Measurements from ENCODE around the gene CERS4. TPM values are rescaled to one million over a fixed set of nuclear protein-coding genes. Genes with fewer than 3 reads are reported as not detected.
"Not testable (repeated sequence)": the region's sequence is repeated elsewhere in the genome, so short reads cannot be mapped to it uniquely, and the experiment has no call there.

CERS4 gene
- 10 to 100 TPM; 14.7 to 33.0 TPM for total RNA-seq

- peak; percentile 83 for ATAC-seq (replicated peaks)
- Mint-ChIP-seq H3K4me1 (peaks cover 21% of the 10 kb centered on the region), H3K27ac (peak within 1 kb of the TSS; percentile 97)
Measured at GRCh38 chr19:8208922-8209461, at the start of gene CERS4. CERS4 (plus strand) TSS chr19:8209370; CDS start chr19:8251077, 41,707 bp downstream.

GRCh38 chr19:8161135-8161646 is 48.0 kb upstream of the CERS4 start:
- H3K27me3 Mint-ChIP-seq = peaks cover 4% of the 10 kb centered on the region
- ATAC-seq (replicated peaks) = peak; percentile 92
- H3K36me3 Mint-ChIP-seq (ENCODE audit: low read depth) = no peaks in the 10 kb centered on the region
- peak overlapping the region; percentile 27 for H3K4me3 Mint-ChIP-seq
- no peaks in the 10 kb centered on the region for H3K9me3 Mint-ChIP-seq
- H3K27ac Mint-ChIP-seq = peak overlapping the region; percentile 33
- H3K4me1 Mint-ChIP-seq = no peaks in the 10 kb centered on the region

More at GRCh38 chr19:8208922-8209461, at the start of gene CERS4:
- Mint-ChIP-seq H3K9me3 (no peaks in the 10 kb centered on the region), H3K4me3 (peak within 1 kb of the TSS; percentile 94), H3K27me3 (no peaks in the 10 kb centered on the region), H3K36me3 (ENCODE audit: low read depth) (peaks cover 33% of the 10 kb centered on the region)

- no peak overlapping the region for H3K4me3 Mint-ChIP-seq
- H3K27me3 Mint-ChIP-seq = no peaks in the 10 kb centered on the region
- no peak for ATAC-seq (replicated peaks)
- no peak overlapping the region for H3K27ac Mint-ChIP-seq
- H3K36me3 Mint-ChIP-seq (ENCODE audit: low read depth) = no peaks in the 10 kb centered on the region
- H3K4me1 Mint-ChIP-seq = no peaks in the 10 kb centered on the region
- H3K9me3 Mint-ChIP-seq = no peaks in the 10 kb centered on the region
Measured at GRCh38 chr19:8163759-8164158, 45.4 kb upstream of the CERS4 start.

- Mint-ChIP-seq H3K9me3 (no peaks in the 10 kb centered on the region), H3K4me3 (no peak overlapping the region), H3K4me1 (no peaks in the 10 kb centered on the region), H3K27me3 (no peaks in the 10 kb centered on the region), H3K27ac (no peak overlapping the region), H3K36me3 (ENCODE audit: low read depth) (no peaks in the 10 kb centered on the region)
- no peak for ATAC-seq (replicated peaks)
Measured at GRCh38 chr19:8167985-8168384, 41.2 kb upstream of the CERS4 start.

DNA sequence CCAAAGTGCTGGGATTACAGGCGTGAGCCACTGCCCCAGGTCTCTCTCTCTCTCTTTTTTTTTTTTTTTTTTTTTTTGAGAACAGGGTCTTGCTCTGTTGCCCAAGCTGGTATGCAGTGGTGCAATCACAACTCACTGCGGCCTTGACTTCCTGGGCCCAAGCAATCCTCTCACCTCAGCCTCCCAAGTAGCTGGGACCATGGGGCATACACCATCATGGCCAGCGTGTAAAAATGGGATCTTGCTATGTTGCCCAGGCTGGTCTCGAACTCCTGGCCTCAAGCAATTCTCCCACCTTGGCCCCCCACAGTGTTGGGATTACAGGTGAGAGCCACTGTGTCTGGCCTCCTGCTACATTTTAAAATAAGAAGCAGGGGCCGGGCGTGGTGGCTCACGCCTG is 40.6 kb upstream of the CERS4 start:
- H3K4me3 Mint-ChIP-seq = no peak overlapping the region
- no peaks in the 10 kb centered on the region for H3K36me3 Mint-ChIP-seq (ENCODE audit: low read depth)
- H3K27ac Mint-ChIP-seq = no peak overlapping the region
- H3K9me3 Mint-ChIP-seq = no peaks in the 10 kb centered on the region
- H3K27me3 Mint-ChIP-seq = no peaks in the 10 kb centered on the region
- no peak for ATAC-seq (replicated peaks)
- H3K4me1 Mint-ChIP-seq = no peaks in the 10 kb centered on the region

DNA sequence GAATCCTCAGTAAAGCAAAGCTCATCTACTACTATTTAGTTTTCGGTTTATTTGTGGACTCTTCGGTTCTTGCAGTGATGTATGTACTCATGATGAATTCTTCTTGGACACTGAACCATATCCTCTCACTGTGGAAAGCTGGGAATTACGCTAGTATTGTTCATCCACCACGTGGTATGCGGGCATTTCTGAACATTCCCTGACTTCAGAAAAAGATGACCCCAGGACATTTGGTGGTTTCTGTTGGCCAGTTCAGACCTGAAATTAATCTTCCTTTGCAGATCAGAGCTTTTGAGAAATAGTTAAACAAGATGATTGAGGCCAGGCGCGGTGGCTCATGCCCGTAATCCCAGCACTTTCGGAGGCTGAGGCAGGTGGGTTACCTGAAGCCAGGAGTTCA is 34.5 kb upstream of the CERS4 start:
- no peaks in the 10 kb centered on the region for H3K4me1 Mint-ChIP-seq
- H3K4me3 Mint-ChIP-seq = no peak overlapping the region
- no peak for ATAC-seq (replicated peaks)
- no peaks in the 10 kb centered on the region for H3K9me3 Mint-ChIP-seq
- H3K27me3 Mint-ChIP-seq = no peaks in the 10 kb centered on the region
- H3K36me3 Mint-ChIP-seq (ENCODE audit: low read depth) = no peaks in the 10 kb centered on the region
- no peak overlapping the region for H3K27ac Mint-ChIP-seq

GRCh38 chr19:8180018-8180417 is 29.2 kb upstream of the CERS4 start:
- H3K36me3 Mint-ChIP-seq (ENCODE audit: low read depth) = no peaks in the 10 kb centered on the region
- no peaks in the 10 kb centered on the region for H3K27me3 Mint-ChIP-seq
- H3K27ac Mint-ChIP-seq = no peak overlapping the region
- no peaks in the 10 kb centered on the region for H3K4me1 Mint-ChIP-seq
- no peaks in the 10 kb centered on the region for H3K9me3 Mint-ChIP-seq
- no peak overlapping the region for H3K4me3 Mint-ChIP-seq
- no peak for ATAC-seq (replicated peaks)

DNA sequence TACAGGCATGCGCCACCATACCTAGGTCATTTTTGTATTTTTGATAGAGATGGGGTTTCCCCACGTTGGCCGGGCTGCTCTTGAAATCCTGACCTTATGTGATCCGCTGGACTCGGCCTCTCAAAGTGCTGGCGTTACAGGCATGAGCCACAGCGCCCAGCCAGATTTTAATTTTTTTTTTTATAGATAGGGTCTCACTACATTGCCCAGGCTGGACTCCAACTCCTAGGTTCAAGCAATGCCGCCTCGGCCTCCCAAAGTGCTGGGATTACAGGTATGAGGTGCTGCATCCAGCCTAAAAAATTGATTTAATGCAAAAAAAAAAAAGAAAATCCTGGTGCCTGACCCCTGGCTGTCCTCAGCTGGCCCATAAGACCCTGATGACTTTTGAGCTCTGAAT is 24.9 kb upstream of the CERS4 start:
- Mint-ChIP-seq H3K9me3 (no peaks in the 10 kb centered on the region), H3K36me3 (ENCODE audit: low read depth) (no peaks in the 10 kb centered on the region), H3K27me3 (no peaks in the 10 kb centered on the region), H3K27ac (no peak overlapping the region), H3K4me1 (peaks cover 9% of the 10 kb centered on the region), H3K4me3 (no peak overlapping the region)
- ATAC-seq (replicated peaks) = no peak

GRCh38 chr19:8185343-8186068 is 23.7 kb upstream of the CERS4 start:
- Mint-ChIP-seq H3K36me3 (ENCODE audit: low read depth) (no peaks in the 10 kb centered on the region), H3K4me1 (peaks cover 9% of the 10 kb centered on the region), H3K9me3 (no peaks in the 10 kb centered on the region), H3K27ac (no peak overlapping the region), H3K4me3 (no peak overlapping the region), H3K27me3 (no peaks in the 10 kb centered on the region)
- ATAC-seq (replicated peaks) = no peak

- Mint-ChIP-seq H3K27me3 (no peaks in the 10 kb centered on the region), H3K4me3 (peak overlapping the region; percentile 69), H3K27ac (peak overlapping the region; percentile 84), H3K36me3 (ENCODE audit: low read depth) (no peaks in the 10 kb centered on the region), H3K4me1 (peaks cover 28% of the 10 kb centered on the region), H3K9me3 (no peaks in the 10 kb centered on the region)
- ATAC-seq (replicated peaks) = no peak
Measured at GRCh38 chr19:8192221-8192820, 16.8 kb upstream of the CERS4 start.

DNA sequence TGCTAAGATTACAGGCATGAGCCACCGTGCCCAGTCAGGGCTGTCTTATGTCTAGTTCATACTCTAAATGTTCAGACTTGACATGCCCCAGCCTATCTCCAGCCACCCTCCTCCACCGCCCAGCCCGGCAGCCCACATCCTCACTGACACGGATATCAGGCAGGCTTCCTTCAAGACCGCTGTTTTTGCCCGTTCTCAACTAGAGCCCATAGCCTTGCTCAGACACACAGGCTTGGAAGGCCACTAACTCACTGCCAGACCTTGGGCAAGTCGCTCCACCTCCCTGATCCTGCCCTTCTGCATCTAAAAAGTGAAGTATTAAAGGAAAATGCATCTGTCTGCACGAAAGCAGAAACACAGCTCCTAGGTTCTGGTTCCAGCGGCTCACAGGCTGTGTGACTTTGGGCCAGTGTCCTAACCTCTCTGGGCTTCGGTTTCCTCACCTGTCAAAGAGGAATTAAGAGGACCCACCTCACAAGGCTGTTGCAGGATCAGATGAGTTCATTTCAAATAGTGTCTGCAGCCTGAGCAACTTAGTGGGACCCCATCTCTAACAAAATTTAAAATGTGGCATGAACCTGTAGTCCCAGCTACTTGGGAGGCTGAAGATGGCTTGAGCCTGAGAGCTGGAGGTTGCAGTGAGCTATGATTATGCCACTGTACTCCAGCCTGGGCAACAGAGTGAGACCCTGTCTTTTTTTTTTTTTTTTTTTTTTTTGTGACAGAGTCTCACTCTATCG is 14.5 kb upstream of the CERS4 start:
- H3K36me3 Mint-ChIP-seq (ENCODE audit: low read depth) = no peaks in the 10 kb centered on the region
- H3K4me3 Mint-ChIP-seq = peak overlapping the region; percentile 69
- no peaks in the 10 kb centered on the region for H3K27me3 Mint-ChIP-seq
- ATAC-seq (replicated peaks) = peak; percentile 44
- H3K27ac Mint-ChIP-seq = peak overlapping the region; percentile 84
- peaks cover 24% of the 10 kb centered on the region for H3K4me1 Mint-ChIP-seq
- H3K9me3 Mint-ChIP-seq = no peaks in the 10 kb centered on the region

GRCh38 chr19:8196271-8196927 is 12.8 kb upstream of the CERS4 start:
- no peak for ATAC-seq (replicated peaks)
- H3K4me1 Mint-ChIP-seq = peaks cover 24% of the 10 kb centered on the region
- H3K4me3 Mint-ChIP-seq = peak overlapping the region; percentile 18
- H3K9me3 Mint-ChIP-seq = no peaks in the 10 kb centered on the region
- H3K27ac Mint-ChIP-seq = peak overlapping the region; percentile 65
- no peaks in the 10 kb centered on the region for H3K36me3 Mint-ChIP-seq (ENCODE audit: low read depth)
- no peaks in the 10 kb centered on the region for H3K27me3 Mint-ChIP-seq

DNA sequence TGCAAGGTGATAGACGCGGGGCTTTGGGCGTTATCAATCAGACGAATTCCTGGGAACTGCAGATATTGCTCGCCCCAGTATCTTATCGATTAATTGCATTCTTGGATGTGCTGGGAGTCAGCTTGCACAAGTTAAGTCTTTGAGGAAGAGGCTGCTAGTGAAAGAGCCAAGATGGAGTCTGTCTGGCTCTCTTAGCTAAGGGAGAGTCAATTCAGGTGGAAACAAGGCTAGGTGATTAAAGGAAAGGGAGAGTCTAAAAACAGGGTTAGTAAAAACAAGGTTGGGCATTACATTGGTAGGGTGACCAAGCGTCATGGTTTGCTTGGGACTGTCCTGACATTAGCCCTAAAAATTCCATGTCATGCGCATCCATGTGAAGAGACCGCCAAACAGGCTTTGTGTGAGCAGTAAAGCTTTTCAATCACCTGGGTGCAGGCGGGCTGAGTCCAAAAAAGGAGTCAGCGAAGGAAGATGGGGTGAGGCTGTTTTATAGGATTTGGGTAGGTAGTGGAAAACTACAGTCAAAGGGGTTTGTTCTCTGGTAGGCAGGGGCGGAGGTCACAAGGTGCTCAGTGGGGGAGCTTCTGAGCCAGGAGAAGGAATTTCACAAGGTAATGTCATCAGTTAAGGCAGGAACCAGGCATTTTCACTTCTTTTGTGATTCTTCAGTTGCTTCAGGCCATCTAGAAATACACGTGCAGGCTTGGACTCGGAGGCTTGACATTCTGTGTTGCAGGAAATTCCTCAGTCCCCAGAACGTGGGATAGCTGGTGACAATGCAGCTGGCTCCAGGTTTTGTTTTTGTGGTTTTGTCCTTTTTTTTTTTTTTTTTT is 5.7 kb upstream of the CERS4 start:
- H3K27me3 Mint-ChIP-seq; H3K4me1 Mint-ChIP-seq; H3K9me3 Mint-ChIP-seq; H3K4me3 Mint-ChIP-seq; ATAC-seq (replicated peaks); H3K36me3 Mint-ChIP-seq (ENCODE audit: low read depth): not testable (repeated sequence)
- H3K27ac Mint-ChIP-seq = peak overlapping the region; percentile 29

Data from activated T-helper 17 cell treated with anti-CD3 and anti-CD28 coated beads, Interleukin-2, amount 50 U/mL, for 72 hours (primary cell).